GM13976 (cell line): Measurements from ENCODE around the gene GSC.
"Not testable (repeated sequence)": the region's sequence is repeated elsewhere in the genome, so short reads cannot be mapped to it uniquely, and the experiment has no call there.

Source experiments
- DNase-seq: peaks from one replicate; pipeline ENCODE4 v3.0.0; 2012; ENCODE audit warnings: low spot score
- in situ Hi-C: fragments of 300-500 bp; cut with MboI; formaldehyde crosslinking; loops from one replicate; pipeline ENCODE4 v1.12.0; 2022; ENCODE audit warnings: low sequenced_read_pairs, mixed read lengths, inconsistent platforms; ENCODE audit not compliant: unreplicated experiment
- TF ChIP-seq, protein P1 (sequence below): IDR thresholded peaks from 2 replicates; pipeline ENCODE4 v1.5.1; 2012; ENCODE audit warnings: borderline replicate concordance, mild to moderate bottlenecking; ENCODE audit not compliant: insufficient read depth; ENCODE audit errors: extremely low read depth, missing control alignments, control extremely low read depth

Gene GSC

GRCh38 chr14:94769391-94770250, at the start of gene GSC:
TSS of gene GSC (minus strand) at chr14:94770113. CDS start at chr14:94770015, 98 bp downstream.
- no peak for DNase-seq
- TF ChIP-seq, protein P1, sequence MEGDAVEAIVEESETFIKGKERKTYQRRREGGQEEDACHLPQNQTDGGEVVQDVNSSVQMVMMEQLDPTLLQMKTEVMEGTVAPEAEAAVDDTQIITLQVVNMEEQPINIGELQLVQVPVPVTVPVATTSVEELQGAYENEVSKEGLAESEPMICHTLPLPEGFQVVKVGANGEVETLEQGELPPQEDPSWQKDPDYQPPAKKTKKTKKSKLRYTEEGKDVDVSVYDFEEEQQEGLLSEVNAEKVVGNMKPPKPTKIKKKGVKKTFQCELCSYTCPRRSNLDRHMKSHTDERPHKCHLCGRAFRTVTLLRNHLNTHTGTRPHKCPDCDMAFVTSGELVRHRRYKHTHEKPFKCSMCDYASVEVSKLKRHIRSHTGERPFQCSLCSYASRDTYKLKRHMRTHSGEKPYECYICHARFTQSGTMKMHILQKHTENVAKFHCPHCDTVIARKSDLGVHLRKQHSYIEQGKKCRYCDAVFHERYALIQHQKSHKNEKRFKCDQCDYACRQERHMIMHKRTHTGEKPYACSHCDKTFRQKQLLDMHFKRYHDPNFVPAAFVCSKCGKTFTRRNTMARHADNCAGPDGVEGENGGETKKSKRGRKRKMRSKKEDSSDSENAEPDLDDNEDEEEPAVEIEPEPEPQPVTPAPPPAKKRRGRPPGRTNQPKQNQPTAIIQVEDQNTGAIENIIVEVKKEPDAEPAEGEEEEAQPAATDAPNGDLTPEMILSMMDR, result no peak
- in situ Hi-C loops, result no loop called here

GRCh38 chr14:94819531-94819930, 49.6 kb upstream of the GSC start:
- TF ChIP-seq, protein P1, result no peak
- in situ Hi-C loops, result no loop called here
- no peak for DNase-seq

DNA sequence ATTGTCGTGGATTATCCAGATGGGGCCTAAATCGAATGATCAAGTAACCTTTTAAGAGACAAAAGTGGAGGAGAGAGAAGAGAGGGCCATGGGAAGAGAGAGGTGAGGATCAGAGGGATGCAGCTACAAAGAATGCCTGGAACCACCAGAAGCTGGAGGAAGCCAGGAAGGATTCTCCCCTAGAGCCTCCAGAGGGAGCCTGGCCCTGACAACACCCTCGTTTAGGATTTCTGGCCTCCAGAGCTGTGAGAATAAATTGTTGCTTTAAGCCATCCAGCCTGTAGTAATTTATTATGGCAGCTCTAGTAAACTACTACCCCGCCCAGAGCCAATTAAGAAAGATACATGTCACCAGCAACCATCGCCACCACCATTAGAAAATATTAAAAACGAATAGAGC, 46.2 kb upstream of the GSC start:
- TF ChIP-seq, protein P1, result no peak
- DNase-seq, result no peak
- in situ Hi-C loops, result no loop called here

DNA sequence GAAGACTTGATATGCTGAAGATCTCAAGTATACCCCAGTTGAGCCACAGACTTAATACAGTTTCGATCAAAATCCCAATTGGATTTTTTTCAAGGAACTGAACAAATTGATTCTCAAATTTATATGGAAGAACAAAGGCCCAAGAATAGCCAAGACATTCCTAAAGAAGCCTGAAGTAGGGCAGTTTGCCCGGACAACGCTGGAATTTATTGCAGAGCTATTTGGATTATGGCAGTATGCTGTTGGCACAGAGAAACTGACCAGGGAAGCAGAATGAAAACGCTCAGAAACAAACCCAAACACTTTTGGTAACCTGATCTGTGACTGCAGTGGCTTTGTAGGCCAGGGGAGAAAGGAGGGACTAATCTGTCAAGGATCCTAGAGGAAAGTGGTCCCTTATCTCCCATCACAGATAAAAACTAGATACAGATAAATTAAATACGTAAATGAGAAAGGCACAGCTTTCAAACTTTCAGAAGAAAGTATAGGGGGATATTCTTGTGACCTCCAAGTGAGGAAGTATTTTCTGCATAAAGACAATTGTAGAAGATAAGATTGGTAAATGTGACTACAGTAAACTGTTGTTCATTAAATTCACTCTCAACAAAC, 35.9 kb upstream of the GSC start:
- in situ Hi-C loops, result no loop called here
- TF ChIP-seq, protein P1, result no peak
- no peak for DNase-seq

- in situ Hi-C loops, result no loop called here
- no peak for DNase-seq
- TF ChIP-seq, protein P1, result no peak
These were observed 31.3 kb upstream of the GSC start for GRCh38 chr14:94801225-94801624.

- in situ Hi-C loops, DNase-seq: not testable (repeated sequence)
These were observed 30.9 kb upstream of the GSC start for GRCh38 chr14:94800764-94801163.

DNA sequence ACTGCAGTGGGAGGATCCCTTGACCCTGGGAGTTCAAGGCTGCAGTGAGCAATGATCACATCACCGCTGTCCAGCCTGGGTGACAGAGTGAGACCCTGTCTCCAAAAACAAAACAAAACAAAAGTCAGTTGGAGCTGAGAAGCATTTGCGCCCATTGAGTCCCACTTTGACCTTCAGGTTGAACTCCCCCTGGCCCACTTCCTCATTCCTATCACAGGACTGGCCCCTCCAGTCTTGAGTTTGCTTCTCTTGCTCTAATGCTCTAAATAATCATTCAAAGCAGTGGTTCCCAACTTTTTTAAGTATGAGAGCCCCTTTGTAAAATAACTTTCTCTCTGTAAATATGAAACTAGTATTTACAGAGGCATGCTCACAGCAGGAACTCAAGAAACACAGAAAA, 28.0 kb upstream of the GSC start:
- TF ChIP-seq, protein P1, result no peak
- in situ Hi-C loops, result no loop called here
- DNase-seq, result no peak
